SK-N-SH (cell line): ENCODE results near the gene IQGAP2. TPM values are rescaled to one million over a fixed set of nuclear protein-coding genes. Genes with fewer than 3 reads are reported as not detected.

ENCODE experiments used
- CTCF ChIA-PET: fragments of 300-600, 350-600 bp; formaldehyde crosslinking; extraction: SDS; loops from one replicate; lab custom pipeline; 2021; lab: Yijun Ruan, JAX
- POLR2A ChIA-PET: fragments of 350-600 bp; sonication (Branson Sonifier 250); formaldehyde crosslinking; extraction: SDS; loops from one replicate; lab custom pipeline; 2020; ENCODE audit warnings: antibody characterized with exemption, inconsistent platforms; lab: Yijun Ruan, JAX
- DNase-seq: peaks from one replicate; pipeline ENCODE4 v3.0.0; 2012
- H2AFZ ChIP-seq: fragments of 200-600 bp; sonication (generic); 2 replicates; pipeline ENCODE4 v1.8.1; 2016; ENCODE audit warnings: antibody characterized with exemption, mild to moderate bottlenecking, low read depth
- H3F3A ChIP-seq: fragments of 200-600 bp; sonication (generic); replicated peaks from 2 replicates; pipeline ENCODE3; 2016; ENCODE audit warnings: antibody characterized with exemption, mild to moderate bottlenecking; ENCODE audit not compliant: insufficient read depth
- H3K27ac ChIP-seq, 2 experiments: fragments of 200-500 bp in 1 of 2; fragments of 200-600 bp in 1 of 2; sonication (Bioruptor generic) in 1 of 2; sonication (generic), shearing (Covaris generic) in 1 of 2; 2 replicates each; pipeline versions ENCODE4 v1.5.1 to v1.6.1; 2014 to 2016; ENCODE audit warnings: low read depth in 2 of 2, inconsistent platforms in 1 of 2, low read length in 1 of 2, mild to moderate bottlenecking in 1 of 2, mixed read lengths in 1 of 2
- H3K27me3 ChIP-seq: fragments of 200-600 bp; sonication (generic), shearing (Covaris generic); 2 replicates; pipeline ENCODE4 v1.6.1; 2016; ENCODE audit warnings: mixed run types; ENCODE audit not compliant: insufficient read depth
- H3K36me3 ChIP-seq, 2 experiments: fragments of 200-500 bp in 1 of 2; fragments of 200-600 bp in 1 of 2; sonication (Bioruptor generic) in 1 of 2; sonication (generic) in 1 of 2; replicated peaks in 1 of 2; 2 replicates each; pipeline versions ENCODE3 to v1.5.1; 2014 to 2016; ENCODE audit warnings: low read length in 1 of 2, mild to moderate bottlenecking in 1 of 2; ENCODE audit not compliant: insufficient read depth in 2 of 2, control insufficient read depth in 1 of 2
- H3K4me1 ChIP-seq, 2 experiments: fragments of 200-500 bp in 1 of 2; fragments of 200-600 bp in 1 of 2; sonication (Bioruptor generic) in 1 of 2; sonication (generic), shearing (Covaris generic) in 1 of 2; 2 replicates each; pipeline versions ENCODE4 v1.5.1 to v1.6.1; 2014 to 2016; ENCODE audit warnings: low read depth in 1 of 2, low read length in 1 of 2, mixed run types in 1 of 2; ENCODE audit not compliant: insufficient read depth in 2 of 2, control insufficient read depth in 1 of 2
- H3K4me2 ChIP-seq: fragments of 200-600 bp; sonication (generic), shearing (Covaris generic); 2 replicates; pipeline ENCODE4 v1.6.1; 2017; ENCODE audit warnings: mixed run types
- H3K4me3 ChIP-seq, 2 experiments: fragments of 200-500 bp in 1 of 2; fragments of 200-600 bp in 1 of 2; sonication (Bioruptor generic) in 1 of 2; sonication (generic), shearing (Covaris generic) in 1 of 2; 2 replicates each; pipeline versions ENCODE4 v1.5.1 to v1.8.1; 2014 to 2016; ENCODE audit warnings: low read depth in 2 of 2, inconsistent platforms in 1 of 2, low read length in 1 of 2, mild to moderate bottlenecking in 1 of 2, mixed read lengths in 1 of 2, moderate library complexity in 1 of 2
- H3K79me2 ChIP-seq: fragments of 200-600 bp; sonication (generic); 2 replicates; pipeline ENCODE4 v1.8.1; 2017; ENCODE audit warnings: mild to moderate bottlenecking; ENCODE audit not compliant: insufficient read depth
- H3K9ac ChIP-seq: fragments of 200-600 bp; sonication (generic); 2 replicates; pipeline ENCODE4 v1.6.1; 2017; ENCODE audit warnings: mixed run types
- H3K9me2 ChIP-seq: fragments of 200-600 bp; sonication (generic); 2 replicates; pipeline ENCODE4 v1.6.1; 2017; ENCODE audit warnings: mixed run types
- H3K9me3 ChIP-seq: fragments of 200-600 bp; sonication (generic); 2 replicates; pipeline ENCODE4 v1.6.1; 2017; ENCODE audit warnings: mixed run types, mild to moderate bottlenecking, moderate library complexity
- H4K20me1 ChIP-seq: fragments of 200-600 bp; sonication (generic); 2 replicates; pipeline ENCODE4 v1.6.1; 2017; ENCODE audit warnings: mild to moderate bottlenecking, mixed run types; ENCODE audit not compliant: insufficient read depth
- EP300 ChIP-seq, 2 experiments: IDR thresholded peaks; 2 replicates each; pipeline versions ENCODE4 v1.4.0 to v1.6.1; 2012; ENCODE audit warnings: borderline replicate concordance in 1 of 2, low read depth in 1 of 2, low read length in 1 of 2
- FOXM1 ChIP-seq: IDR thresholded peaks from 2 replicates; pipeline ENCODE4 v1.4.0; 2012; ENCODE audit warnings: low read depth, mild to moderate bottlenecking
- MXI1 ChIP-seq: IDR thresholded peaks from 2 replicates; pipeline ENCODE4 v1.6.1; 2012; ENCODE audit warnings: mild to moderate bottlenecking, low read depth, low read length, improper control_type of control experiment
- SIN3A ChIP-seq: IDR thresholded peaks from 2 replicates; pipeline ENCODE4 v1.6.1; 2012; ENCODE audit warnings: low read depth, mild to moderate bottlenecking, low read length, moderate library complexity, borderline replicate concordance
- TCF12 ChIP-seq: IDR thresholded peaks from 2 replicates; pipeline ENCODE4 v1.4.0; 2012
- WGBS: methylation state at CpG from one replicate; pipeline ENCODE4 v1.1.6; 2017; ENCODE audit warnings: low lambda C conversion rate; 5-methylcytosine and 5-hydroxymethylcytosine counted together
- polyA plus RNA-seq, 3 experiments: library from polyadenylated mRNA; depleted of rRNA; stranded (reverse); fragments of >200 nt; gene quantifications; 2 replicates each; pipeline ENCODE4 v1.2.3, GENCODE V29; 2012
- TF ChIP-seq, protein P1 (sequence below): IDR thresholded peaks from 2 replicates; pipeline ENCODE4; 2012
- TF ChIP-seq, protein P2 (sequence below): fragments of 150-350 bp; IDR thresholded peaks from 2 replicates; pipeline ENCODE4 v1.6.1; 2017; ENCODE audit warnings: antibody characterized with exemption, low read length, low read depth, borderline replicate concordance
- TF ChIP-seq, protein P3 (sequence below): IDR thresholded peaks from 2 replicates; pipeline ENCODE4 v1.4.0; 2012; ENCODE audit warnings: low read depth

Gene IQGAP2
- polyA plus RNA-seq, 1 of the 3 experiments (the other 2 are of a cell fraction): 2.1 TPM

GRCh38 chr5:76683816-76684731 is 281.0 kb downstream of the IQGAP2 start:
- WGBS: 81% methylated on average over 9 of the region's 9 CpGs
- H3F3A ChIP-seq: peaks cover 13% of the 10 kb centered on the region
- no peaks in the 10 kb centered on the region for H3K9me2 ChIP-seq
- H3K4me3 ChIP-seq: no peak overlapping the region
- no peaks in the 10 kb centered on the region for H4K20me1 ChIP-seq
- ChIA-PET POLR2A (no interaction called here), CTCF (interaction anchor here (0.6 to 1.9 kb wide), 4 partner anchors 45 to 486 kb away, joined by 3 to 6 read pairs (median 3); no protein-coding TSS in a partner anchor)
- H3K79me2 ChIP-seq: no peaks in the 10 kb centered on the region
- no peak for DNase-seq
- TF ChIP-seq MXI1: no peak
- peaks cover 7 to 33% of the 10 kb centered on the region in 2 experiments for H3K4me1 ChIP-seq
- no peaks in the 10 kb centered on the region for H3K36me3 ChIP-seq
- no peaks in the 10 kb centered on the region for H3K27me3 ChIP-seq
- no peaks in the 10 kb centered on the region for H3K9me3 ChIP-seq
- H3K27ac ChIP-seq: peak overlapping the region in 1 of 2 experiments; percentile 72; a peak in 1 of 4 replicates
- H3K9ac ChIP-seq: no peak overlapping the region
- no peak overlapping the region for H3K4me2 ChIP-seq
- H2AFZ ChIP-seq: no peak overlapping the region; the same call in 1 of the 2 replicates

DNA sequence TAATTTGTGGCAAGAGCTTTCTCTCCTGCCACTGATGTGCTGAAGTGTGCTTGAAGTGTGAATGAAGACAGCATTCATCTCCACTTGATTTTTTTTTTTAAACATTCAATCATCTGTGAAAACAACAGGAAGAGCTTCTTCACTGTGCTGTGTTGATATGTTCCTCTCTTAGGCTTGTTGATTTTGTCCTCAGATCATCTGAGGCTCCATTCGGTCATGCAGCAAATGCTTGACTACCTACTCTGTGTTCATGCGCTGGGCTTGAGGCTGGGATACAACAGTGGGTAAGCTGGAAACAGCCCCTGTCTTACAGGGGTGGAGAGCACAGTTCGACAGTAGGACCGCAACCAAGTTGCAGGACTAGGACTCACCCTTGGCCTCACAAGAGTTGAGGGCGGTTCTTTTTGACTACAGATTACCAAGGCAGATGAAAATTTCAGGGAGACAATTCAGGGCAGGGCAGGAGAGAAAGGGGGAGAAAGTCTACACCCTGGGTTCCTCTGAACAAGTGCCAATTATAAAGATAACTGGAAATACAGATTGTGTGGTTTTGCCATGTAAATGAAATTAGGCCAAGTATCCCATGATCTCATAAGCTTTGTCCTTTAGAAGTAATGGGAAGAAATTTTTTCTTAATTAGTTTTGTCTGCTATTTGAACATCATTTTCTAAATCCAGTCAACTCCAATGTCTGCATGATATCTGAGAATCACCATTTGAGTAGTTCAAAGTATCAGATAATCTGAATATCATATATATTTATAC is 281.9 kb downstream of the IQGAP2 start:
- H3K27ac ChIP-seq: peak overlapping the region; percentile 72 to 76; a peak in 3 of 4 replicates
- H3K9me3 ChIP-seq: no peaks in the 10 kb centered on the region
- no peak overlapping the region for H2AFZ ChIP-seq
- H3K4me3 ChIP-seq: no peak overlapping the region
- peaks cover 7 to 34% of the 10 kb centered on the region in 2 experiments for H3K4me1 ChIP-seq
- no peaks in the 10 kb centered on the region for H3K36me3 ChIP-seq
- H3K9ac ChIP-seq: no peak overlapping the region
- no peaks in the 10 kb centered on the region for H4K20me1 ChIP-seq
- POLR2A ChIA-PET: no interaction called here
- H3F3A ChIP-seq: peaks cover 18% of the 10 kb centered on the region
- H3K27me3 ChIP-seq: no peaks in the 10 kb centered on the region
- no peak for DNase-seq
- H3K79me2 ChIP-seq: no peaks in the 10 kb centered on the region
- 79% methylated on average over 4 of the region's 5 CpGs for WGBS
- no peak overlapping the region for H3K4me2 ChIP-seq
- TF ChIP-seq EP300 (IDR thresholded peaks at IDR 0.05; ENCODE audit: borderline replicate concordance in 1 of 2, low read depth in 1 of 2, low read length in 1 of 2) (peak; percentile 28 to 61; a peak in 3 of 4 replicates), TCF12 (peak; percentile 46), SIN3A (no peak), FOXM1 (peak; percentile 41; the same call in 1 of the 2 replicates)
- TF ChIP-seq, protein P1, sequence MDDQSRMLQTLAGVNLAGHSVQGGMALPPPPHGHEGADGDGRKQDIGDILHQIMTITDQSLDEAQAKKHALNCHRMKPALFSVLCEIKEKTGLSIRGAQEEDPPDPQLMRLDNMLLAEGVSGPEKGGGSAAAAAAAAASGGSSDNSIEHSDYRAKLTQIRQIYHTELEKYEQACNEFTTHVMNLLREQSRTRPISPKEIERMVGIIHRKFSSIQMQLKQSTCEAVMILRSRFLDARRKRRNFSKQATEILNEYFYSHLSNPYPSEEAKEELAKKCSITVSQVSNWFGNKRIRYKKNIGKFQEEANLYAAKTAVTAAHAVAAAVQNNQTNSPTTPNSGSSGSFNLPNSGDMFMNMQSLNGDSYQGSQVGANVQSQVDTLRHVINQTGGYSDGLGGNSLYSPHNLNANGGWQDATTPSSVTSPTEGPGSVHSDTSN: 0 out of 2 replicates have a peak, but pooled peaks have one; percentile 14
- TF ChIP-seq, protein P2, sequence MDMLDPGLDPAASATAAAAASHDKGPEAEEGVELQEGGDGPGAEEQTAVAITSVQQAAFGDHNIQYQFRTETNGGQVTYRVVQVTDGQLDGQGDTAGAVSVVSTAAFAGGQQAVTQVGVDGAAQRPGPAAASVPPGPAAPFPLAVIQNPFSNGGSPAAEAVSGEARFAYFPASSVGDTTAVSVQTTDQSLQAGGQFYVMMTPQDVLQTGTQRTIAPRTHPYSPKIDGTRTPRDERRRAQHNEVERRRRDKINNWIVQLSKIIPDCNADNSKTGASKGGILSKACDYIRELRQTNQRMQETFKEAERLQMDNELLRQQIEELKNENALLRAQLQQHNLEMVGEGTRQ: no peak
- TF ChIP-seq, protein P3, sequence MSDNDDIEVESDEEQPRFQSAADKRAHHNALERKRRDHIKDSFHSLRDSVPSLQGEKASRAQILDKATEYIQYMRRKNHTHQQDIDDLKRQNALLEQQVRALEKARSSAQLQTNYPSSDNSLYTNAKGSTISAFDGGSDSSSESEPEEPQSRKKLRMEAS: no peak
- H3K9me2 ChIP-seq: no peaks in the 10 kb centered on the region
- CTCF ChIA-PET: interaction anchor here (0.6 to 0.9 kb wide), 3 partner anchors 44 to 487 kb away, joined by 3 read pairs; no protein-coding TSS in a partner anchor
